ENCODE data around the gene EPPIN.

- TF ChIP-seq SMC3 (IDR thresholded peaks at IDR 0.05; ENCODE audit: borderline replicate concordance, low read length) (no peak), POLR2AphosphoS5 (IDR thresholded peaks at IDR 0.05; ENCODE audit: low read length) (no peak), SP1 (IDR thresholded peaks at IDR 0.05; ENCODE audit: low read depth, low read length) (no peak), CTCF (IDR thresholded peaks at IDR 0.05 in 2 of 3, conservative IDR thresholded peaks at IDR 0.05 in 1 of 3; ENCODE audit: control insufficient read depth in 2 of 3, extremely low read depth in 1 of 3, insufficient read depth in 1 of 3, low read depth in 3 of 3, low read length in 3 of 3) (no peak), MYC (IDR thresholded peaks at IDR 0.05; ENCODE audit: insufficient read depth, insufficient read length, insufficient replicate concordance, low read length, severe bottlenecking) (no peak), SMAD1 (IDR thresholded peaks at IDR 0.05; ENCODE audit: low read depth, partially characterized antibody) (no peak), MXI1 (IDR thresholded peaks at IDR 0.05; ENCODE audit: low read depth, low read length) (no peak), BACH1 (IDR thresholded peaks at IDR 0.05; ENCODE audit: borderline replicate concordance) (no peak), MAX (IDR thresholded peaks at IDR 0.05; ENCODE audit: low read depth, low read length) (no peak), EP300 (IDR thresholded peaks at IDR 0.05; ENCODE audit: borderline replicate concordance in 1 of 2, control insufficient read depth in 1 of 2, low read depth in 2 of 2, low read length in 2 of 2) (no peak), CREM (IDR thresholded peaks at IDR 0.05; ENCODE audit: low read depth) (no peak)
These were observed 23.4 kb downstream of the EPPIN start for GRCh38 chr20:45523821-45524220.

All from GM12878 (cell line).